GM21825 (cell line): ENCODE data around the gene ADD1.
A peak's percentile ranks its signal among the peaks of the same experiment; 100 is the strongest.

ENCODE experiments used
- ATAC-seq: cut with Tn5 transposase; IDR thresholded peaks from one replicate; pipeline ENCODE4 v1.9.1; 2021; ENCODE audit warnings: mild to moderate bottlenecking, moderate library complexity; ENCODE audit not compliant: unreplicated experiment

The ADD1 gene

DNA sequence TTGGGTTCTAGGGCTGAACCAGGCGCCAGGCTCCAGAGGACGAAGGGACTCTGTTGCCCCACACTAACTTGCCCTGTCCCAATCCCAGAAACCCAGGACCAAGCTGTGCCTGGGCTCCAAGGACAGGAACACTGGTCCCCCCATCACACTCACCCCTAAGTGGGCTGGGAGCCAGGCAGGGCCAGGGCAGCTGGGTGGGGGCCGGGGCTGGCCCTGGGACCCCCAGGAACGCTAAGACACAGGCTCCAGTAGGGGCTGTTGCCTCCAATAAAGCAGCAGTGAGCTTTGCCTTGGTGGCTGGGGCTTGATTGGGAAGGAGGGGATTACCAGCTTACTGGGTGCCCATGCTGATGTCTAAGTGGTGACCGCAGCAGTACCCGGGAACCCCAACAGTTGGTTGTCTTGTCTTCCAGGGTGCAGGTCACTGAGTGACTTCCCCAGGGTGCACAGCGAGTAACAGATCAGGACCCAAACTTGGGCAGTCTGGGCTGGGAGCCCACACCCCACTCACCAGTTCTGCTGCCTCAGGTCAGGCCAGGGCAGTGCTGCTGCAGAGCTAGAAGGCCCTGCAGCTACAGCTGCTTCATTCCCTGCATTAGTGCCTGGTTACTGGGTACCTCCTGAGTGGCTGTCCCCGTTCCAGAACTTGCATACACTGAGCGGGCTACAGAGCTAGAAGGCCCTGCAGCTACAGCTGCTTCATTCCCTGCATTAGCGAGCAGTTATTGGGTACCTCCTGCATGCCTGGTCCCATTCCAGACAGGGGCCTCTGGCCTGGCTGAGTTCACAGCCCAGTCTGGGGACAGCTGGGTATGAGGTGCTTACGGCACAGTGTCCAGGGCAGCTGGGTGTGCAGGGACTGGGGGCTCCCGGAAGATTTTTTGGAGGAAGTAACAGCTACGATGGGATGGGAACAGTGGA, 9.4 kb upstream of the ADD1 start:
- no peak for ATAC-seq

DNA sequence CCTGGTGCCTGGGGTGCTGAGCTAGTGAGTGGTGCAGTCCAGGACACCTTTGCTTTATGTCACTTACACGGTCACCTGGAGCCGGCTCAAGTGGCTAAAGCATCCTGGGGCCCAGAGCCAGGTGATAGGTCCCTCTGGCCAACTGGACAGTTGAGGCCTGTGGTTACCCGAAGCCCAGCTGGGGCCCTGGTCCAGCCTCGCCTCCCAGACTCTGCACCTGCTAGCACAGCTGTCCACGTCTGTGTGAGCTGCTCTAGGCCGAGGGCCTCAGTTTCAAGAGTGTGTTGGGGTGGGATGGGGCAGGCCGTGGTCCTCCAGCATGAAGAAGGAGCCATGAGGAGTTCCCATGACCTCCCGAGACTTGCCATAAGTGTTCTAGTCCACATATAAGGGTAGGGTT, 7.7 kb upstream of the ADD1 start:
- no peak for ATAC-seq

DNA sequence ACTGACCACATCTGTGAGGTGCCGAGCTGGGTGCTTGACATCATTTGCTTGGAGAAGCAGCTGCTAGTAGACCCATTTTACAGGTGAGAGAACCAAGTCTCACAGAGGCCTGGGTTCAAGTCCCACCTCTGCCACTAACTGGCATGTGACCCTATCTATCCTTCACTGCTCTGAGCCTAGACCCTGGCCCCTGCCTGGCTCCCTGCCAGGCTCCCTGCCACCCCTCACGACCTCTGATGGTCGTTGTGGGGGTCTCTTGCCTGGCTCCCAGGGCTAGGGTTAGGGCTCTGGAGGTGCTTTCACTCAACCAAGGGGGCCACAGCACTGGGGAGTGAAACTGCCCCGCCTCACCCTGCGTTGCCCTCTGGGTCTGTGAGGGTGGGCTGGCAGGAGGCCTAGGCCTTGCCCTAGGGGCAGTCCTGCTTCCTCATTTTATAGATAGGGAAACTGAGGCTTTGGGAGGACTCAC, 7.2 kb upstream of the ADD1 start:
- no peak for ATAC-seq

DNA sequence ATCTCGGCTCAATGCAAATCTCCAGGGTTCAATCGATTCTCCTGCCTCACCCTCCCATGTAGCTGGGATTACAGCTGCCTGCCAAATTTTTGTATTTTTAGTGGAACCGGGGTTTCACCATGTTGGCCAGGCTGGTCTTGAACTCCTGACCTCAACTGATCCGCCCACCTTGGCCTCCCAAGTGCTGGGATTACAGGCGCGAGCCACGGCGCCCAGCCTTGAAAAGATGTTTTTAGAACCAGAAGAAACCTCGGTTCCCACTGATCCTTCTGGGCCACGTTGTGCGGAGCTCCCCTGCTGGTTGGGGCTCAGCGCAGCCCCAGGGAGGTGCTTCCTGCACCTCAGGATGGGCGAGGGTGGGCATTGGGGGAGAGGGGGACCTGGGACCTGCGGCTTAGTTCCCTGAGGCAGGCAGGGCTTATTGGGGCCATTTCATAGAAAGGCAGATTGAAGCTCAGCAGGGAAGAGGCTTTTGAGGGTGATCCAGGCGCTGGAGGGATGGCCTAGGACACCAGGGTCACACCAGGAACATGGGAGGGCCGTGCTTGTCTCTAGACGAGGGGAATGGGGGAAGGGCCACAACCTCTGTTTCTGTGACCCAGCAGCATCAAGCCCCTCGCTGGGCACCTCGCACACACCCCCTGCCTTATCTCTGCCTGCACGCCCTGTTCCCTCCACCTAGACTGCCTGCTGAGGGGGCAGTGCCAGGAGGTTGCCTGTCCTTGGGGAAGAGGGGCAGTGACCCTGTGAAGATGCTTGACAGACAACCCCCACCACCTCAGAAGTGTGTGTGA, 6.3 kb upstream of the ADD1 start:
- no peak for ATAC-seq

DNA sequence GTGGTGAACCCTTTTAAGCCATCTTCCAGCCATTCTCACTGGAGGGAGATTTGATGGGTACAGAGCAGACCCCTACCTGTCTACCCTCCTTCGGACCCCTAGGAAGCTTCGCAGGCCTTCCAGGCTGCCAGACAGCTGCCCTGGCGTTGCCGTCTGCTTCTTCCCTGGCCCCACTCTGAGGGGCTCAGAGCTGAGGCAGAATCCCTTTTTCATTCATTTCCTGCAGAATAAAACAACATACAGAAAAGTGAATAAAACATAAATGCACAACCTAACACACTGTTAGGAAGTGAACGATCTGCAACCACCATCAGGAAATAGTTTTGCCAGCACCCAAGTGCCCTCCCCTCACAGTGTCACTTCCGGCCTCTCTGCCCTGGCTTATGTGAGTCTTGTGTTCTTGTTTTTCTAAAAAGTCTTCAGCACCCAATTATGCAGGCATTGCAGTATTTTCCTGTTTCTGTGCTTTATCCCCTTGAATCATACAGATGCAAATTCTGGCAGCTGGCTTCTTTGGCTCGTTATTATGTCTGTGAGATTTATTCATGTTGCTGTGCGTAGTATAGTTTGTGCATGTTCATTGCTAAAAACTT, 5.6 kb upstream of the ADD1 start:
- ATAC-seq = no peak

DNA sequence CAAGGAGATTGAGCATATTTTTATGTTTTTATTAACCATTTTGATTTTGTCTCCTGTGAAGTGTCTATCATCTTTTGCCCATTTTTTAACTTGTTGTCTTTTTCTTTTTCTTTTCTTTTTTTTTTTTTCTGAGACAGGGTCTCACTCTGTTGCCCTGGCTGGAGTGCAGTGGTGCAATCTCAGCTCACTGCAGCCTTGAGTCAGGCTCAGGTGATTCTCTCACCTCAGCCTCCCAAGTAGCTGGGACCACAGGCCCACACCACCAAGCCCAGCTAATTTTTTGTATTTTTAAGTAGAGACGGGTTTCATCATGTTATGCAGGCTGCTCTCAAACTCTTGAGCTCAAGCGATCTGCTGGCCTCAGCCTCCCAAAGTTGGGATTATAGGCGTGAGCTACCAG, 4.6 kb upstream of the ADD1 start:
- ATAC-seq = no peak

DNA sequence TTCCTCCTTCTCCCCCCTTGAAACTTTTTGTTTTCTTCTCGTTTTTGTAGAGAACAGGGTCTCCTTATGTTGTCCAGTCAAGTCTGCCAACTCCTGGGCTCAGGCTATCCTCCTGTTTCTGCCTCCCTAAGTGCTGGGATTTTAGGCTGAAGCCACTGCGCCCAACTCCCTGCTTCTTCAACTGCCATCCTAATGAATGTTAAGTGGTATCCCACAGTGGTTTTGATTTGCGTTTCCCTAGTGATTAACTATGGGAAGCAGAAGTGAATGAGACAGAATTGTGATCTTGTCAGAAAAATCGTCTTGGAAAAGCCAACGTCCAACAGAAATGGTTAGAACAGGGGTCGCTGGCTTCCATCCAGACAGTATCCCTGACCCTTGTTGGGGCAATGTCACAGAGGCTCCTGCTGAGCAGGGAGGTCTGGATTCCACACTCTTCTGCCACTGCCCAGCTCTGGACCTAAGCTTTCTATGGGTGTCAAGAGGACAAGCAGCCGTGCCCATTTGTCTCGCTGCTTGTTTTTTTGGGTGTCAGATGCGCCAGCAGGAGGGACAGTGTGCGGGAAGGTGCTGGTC, 869 bp upstream of the ADD1 start:
- ATAC-seq = no peak

DNA sequence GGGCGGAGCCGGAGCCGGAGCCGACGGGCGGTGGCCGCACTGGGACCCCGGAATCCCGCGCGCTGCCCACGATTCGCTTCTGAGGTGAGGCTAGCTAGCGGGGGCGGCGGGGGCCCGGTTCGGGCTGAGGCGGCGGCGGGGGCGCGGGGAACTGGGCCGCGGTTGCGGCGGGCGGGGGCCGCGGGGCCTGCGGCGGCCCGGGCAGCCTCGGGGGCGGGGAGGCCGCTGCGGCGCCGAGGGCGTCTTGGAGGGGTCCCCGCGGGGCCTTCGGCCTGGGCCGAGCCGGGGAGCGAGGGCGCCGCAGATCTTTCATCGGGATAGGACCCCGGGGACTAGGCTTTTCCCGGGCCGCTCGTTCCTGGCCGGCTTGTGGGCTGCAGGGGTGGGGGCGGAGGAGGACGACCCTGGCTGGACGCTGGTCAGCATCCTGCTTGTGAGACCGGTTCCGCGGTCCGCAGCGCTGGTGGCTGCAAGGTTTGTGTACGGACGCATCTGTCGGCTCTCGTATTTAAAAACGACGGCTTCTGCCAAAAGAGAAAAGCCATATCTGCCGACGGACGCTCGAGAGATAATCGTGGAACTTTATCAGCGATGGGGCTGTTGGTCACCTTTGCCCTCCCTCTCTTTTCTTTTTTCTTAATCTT, 419 bp downstream of the ADD1 start:
- peak; percentile 24 for ATAC-seq

DNA sequence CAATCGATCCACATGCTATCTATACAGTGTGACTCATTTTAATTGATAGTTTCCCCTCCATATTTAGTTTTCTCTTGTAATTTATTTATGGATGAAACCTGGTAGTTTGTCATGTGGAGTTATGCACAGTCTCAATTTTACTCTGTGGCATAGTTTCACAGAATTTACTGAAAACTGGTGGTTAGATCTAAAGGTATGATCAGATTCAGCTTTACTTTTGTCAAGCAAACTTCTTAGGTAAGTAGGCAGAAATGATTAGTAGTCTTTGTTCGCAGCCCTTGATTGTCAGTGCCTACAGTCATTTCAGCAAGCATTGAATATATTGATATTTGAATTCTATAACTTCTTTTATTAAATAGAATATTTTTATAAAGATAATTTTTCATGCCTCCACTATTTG, 2.5 kb downstream of the ADD1 start:
- ATAC-seq = no peak

DNA sequence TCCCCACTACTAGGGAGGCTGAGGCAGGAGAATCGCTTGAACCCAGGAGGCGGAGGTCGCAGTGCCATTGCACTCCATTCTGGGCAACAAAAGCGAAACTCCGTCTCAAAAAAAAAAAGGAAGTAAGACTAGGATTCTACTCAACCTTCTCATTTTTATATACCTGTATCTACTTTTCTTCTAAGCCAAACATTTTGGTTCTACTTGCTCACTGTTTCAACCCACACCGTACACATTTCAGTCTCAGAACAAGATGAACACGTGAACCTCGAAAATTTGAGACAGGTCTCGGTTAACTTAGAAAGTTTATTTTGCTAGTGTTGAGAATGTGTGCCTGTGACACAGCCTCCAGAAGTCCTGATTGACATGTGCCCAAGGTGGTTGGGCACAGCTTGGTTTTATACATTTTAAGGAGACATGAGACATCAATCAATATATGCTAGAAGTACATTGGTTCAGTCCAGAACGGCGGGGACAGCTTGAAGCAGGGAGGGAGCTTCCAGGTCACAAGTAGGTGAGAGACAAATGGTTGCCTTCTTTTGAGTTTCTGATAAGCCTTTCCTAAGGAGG, 3.7 kb downstream of the ADD1 start:
- no peak for ATAC-seq

DNA sequence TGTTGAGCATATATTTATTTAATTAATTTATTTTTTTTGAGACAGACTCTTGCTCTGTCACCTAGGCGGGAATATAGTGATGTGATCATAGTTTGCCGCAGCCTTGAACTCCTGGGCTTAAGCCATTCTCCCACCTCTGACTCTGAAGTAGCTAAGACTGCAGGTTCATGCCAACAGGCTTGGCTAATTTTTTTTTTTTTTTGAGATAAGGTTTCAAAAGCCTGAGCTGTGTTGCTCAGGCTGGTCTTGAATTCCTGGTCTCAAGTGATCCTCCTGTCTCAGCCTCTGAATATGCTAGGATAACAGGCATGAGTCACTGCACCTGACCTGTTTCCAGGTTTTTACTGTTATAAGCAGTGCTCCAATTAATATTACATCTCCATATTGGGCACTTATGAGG, 4.8 kb downstream of the ADD1 start:
- no peak for ATAC-seq

DNA sequence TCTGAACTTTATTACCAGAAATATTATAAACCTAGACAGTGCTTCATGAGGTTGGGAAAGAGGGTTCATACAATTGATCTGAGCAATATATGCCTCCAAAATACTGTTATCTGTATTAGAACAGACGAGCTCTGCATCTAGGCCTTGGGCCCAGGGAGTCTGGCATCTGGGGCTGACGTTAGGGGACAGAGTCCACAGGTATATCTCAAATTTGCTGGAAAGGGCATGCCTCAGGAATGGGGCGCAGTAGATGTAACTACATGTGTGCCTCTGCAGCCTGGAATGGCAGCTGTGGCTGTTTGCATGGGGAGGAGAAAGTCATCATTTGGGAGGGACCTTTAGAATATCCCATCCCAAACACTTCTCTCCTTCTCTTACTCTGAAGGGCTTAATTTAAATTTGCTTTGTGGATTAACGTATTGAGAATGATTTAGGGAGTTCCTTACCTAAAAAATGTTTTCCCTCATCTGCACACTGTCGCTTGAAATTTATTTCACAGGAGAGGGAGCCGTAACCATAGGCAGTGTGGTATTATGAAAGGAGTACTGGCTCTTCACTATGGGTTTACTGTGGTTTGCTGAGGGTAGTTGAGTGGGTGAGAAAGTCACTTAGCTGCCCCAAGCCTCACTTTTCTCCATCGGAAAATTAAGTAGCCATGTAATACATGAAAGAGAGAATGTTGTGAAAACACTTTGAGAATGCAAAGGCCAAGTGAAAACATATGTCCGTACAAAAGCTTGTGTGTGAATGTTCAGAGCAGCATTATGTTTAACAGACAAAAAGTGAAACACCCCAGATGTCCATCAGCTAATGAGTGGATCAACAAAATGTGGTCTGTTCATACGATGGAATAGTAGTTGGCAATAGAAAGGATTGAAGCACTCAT, 5.9 kb downstream of the ADD1 start:
- no peak for ATAC-seq

DNA sequence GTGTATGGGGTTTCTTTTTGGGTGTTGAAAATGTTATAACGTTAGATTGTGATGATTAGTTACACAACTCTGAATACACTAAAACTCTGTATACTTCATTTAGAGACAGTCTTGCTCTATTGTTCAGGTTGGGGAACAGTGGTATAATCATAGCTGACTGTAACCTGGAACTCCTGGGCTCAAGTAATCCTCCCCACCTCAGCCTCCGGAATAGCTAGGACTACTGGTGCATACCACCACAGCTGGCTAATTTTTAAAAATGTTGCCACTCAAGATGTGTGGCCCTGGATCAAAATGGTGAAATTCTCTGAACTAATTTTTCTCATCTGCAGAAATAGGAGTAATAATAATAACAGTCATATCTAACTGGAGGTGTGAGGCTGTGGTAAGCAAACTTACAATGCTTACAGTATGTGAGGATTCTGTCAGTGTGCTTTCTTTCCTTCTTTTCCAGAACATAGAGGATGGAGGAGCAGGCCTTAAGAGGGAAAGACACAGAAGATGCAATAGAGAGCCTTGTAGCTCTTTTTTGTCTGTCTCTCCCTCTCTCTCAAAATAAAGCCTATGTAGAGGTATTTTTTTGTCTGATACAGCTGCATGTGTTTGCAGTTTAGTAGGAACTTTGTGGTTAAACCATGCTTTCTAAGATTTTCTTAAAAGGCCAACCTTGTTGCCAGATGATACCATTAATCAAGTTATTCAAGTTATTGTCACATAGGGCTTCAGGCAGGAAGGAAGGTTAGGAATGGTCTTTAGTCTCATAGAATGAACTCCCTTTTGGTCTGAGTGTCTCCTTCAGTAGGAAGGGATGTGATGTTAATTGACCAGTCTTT, 7.5 kb downstream of the ADD1 start:
- ATAC-seq = no peak

DNA sequence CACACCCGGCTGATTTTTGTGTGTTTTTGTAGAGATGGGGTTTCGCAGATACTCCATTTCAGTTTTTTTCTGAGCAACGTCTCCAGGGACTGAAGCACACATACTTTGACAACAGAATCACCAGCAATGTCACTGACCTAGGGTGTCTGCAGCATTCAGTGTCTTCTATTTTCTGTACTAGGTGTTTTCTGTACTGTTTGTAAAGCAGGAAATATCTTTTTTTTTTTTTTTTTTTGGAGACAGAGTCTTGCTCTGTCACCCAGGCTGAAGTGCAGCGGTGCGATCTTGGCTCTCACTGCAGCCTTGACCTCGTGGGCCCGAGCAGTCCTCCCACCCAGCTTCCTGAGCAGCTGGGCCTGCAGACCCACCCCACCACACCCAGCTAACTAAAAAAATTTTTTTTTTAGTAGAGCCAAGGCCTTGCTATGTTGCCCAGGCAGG, 8.9 kb downstream of the ADD1 start:
- ATAC-seq = peak; percentile 50

DNA sequence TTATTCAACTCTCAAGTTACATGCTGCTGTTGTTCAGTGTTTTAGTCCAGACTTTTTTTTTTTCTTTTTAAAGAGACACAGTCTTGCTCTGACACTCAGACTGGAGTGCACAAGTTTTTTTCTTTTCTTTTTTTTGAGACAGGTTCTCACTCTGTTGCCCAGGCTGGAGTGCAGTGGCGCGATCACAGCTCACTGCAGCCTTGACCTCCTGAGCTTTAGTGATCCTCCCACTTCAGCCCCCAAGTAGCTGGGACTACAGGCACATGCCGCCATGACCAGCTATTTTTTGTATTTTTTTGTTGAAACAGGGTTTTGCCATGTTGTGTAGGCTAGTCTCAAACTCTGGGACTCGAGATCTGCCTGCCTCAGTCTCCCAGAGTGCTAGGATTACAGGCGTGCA, 11.9 kb downstream of the ADD1 start:
- no peak for ATAC-seq

DNA sequence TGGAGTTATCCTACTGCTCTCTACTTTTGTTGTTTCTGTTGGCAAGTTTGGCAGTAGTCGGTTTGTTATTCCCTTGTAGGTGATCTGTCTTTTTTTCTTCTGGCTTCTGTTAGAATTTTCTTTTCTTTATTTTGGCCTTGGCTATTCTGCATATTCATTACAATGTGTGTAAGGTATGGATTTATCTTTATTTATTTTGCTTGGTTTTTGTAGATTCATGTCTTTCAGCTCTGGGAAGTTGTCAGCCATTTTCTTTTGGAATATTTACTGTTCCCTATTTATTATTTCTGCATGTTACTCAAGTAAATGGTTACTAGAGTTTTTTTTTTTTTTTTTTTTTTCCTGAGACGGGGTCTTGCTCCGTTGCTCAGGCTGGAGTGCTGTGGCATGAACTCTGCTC, 12.6 kb downstream of the ADD1 start:
- ATAC-seq = no peak

DNA sequence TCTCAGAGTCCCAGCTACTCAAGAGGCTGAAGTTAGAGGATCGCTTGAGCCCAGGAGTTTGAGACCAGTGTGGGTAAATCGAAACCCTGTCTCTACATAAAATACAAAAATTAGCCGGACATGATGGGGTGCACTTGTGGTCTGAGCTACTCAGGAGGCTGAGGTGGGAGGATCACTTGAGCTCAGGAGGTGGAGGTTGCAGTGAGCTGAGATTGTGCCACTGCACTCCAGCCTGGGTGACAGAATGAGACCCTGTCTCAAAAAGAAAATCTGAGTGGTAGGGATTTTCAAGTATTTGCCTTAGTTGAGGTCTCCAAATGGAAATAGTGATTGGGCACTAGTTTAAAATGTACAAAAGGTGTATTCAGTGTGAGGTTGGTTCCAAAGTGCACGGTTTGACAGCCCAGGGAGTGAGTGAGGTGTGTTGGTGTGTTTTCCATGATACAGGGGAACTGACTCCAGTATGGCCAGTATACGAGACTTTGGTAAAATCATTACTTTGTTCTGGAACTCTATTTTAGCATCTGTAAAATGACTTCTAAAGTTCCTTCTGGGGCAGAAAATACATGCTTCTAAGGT, 13.8 kb downstream of the ADD1 start:
- ATAC-seq = no peak
